ENCODE results near the gene KTN1.

DNA sequence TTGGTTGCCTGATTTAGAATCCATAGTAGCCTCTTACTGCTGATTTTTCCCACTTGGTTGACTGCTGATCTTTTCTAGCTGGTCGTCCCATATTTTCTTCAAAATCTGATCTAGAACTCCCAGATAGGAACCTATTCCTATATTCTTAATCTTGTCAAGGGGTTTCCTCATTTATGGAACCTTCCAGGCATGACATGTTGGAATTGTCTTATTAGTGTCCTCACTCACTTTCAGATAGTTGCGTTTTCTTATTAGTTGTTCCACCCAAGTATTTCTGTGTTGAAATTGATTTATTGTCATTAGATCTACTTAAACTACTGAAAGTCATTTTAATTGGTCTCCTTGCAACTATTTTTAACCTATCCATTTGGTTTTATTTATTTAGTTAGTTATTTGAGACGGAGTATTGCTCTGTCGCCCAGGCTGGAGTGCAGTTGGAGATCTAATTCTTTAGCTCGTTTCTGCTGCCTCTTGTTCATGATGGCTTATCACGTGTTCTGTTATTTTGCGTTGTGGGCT, 25.0 kb downstream of the KTN1 start:
- TF ChIP-seq POLR2AphosphoS5 (IDR thresholded peaks at IDR 0.05; ENCODE audit: borderline replicate concordance, low read depth, low read length), result no peak
- TF ChIP-seq EZH2 (IDR thresholded peaks at IDR 0.05), result no peak
